ENCODE measurements around the gene HK1.
"Not testable (repeated sequence)": the region's sequence is repeated elsewhere in the genome, so short reads cannot be mapped to it uniquely, and the experiment has no call there.

Gene HK1

DNA sequence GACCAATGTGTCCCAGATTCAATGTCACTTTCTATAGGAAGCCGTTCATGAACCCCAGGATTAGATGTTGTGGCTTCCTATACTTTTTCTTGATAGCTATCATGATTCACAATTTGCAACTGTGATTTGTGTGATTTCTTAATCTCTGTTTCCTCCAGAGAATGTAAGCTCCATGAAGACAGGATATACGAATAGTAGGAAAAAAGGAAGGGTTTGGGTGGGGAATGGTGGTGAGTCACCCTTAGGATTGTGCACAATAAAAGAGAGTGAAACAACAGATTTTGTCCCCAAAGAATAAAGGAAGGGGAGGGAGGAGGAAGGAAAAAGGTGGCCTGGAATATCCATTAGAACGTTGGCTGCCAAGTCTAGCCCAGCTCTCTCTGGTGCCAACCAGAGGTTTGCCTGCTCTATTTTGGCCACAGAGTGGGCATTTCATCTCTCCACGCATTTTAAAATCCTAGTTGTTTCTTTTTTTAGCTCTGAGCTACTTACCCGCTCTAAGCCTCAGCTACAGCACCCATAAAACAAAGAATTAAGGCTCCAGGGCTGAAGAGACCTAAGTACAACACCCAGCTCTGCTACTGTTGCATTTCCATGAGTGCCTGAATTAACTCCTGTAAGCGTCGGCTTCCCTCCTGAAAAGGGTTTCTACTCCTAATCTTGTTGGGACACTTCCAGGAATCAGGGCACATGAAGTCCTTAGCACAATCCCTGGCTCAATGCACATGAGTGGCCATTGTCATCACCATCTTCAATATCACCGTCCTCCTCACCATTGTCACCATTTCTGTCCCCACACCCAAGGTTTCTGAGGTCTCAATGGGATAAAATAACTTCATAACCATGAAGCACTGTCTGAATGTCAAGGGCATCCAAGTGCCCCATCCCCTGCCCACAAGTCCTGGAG is 3.5 kb downstream of the HK1 start:
- no peaks in the 10 kb centered on the region for H3K4me1 ChIP-seq (ENCODE audit: control insufficient read depth, insufficient read depth, low read length)
- no peak overlapping the region for H3K4me2 ChIP-seq (ENCODE audit: low read length)
- H3K9ac ChIP-seq (ENCODE audit: low read depth, low read length), result no peak overlapping the region
- no peaks in the 10 kb centered on the region for H3K9me3 ChIP-seq (replicated peaks; ENCODE audit: low read length)
- peaks cover 15% of the 10 kb centered on the region for H3K27me3 ChIP-seq (ENCODE audit: control insufficient read depth, insufficient read depth, low read length)
- H3K36me3 ChIP-seq (ENCODE audit: insufficient read depth, low read length), result no peaks in the 10 kb centered on the region
- no peak overlapping the region for H3K4me3 ChIP-seq (ENCODE audit: low read length)

DNA sequence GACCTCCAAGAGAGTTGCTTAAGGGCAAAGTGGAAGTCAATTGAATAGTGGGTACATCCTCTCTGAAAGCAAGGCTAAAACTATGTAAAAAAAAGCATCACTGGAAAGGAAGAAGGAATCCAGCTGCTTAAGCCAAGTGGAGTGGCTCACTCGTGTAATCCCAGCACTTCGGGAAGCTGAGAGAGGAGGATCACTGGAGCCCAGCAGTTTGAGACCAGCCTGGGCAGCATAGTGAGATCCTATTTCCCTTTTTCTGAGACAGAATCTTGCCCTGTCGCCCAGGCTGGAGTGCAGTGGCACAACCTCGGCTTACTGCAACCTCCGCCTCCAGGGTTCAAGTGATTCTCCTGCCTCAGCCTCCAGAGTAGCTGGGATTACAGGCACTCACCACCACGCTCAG is 6.1 kb downstream of the HK1 start:
- not testable (repeated sequence) for H3K9ac ChIP-seq (ENCODE audit: low read depth, low read length); H3K4me2 ChIP-seq (ENCODE audit: low read length); H3K36me3 ChIP-seq (ENCODE audit: insufficient read depth, low read length); H3K4me1 ChIP-seq (ENCODE audit: control insufficient read depth, insufficient read depth, low read length); H3K9me3 ChIP-seq (replicated peaks; ENCODE audit: low read length); H3K4me3 ChIP-seq (ENCODE audit: low read length)
- peaks cover 29% of the 10 kb centered on the region for H3K27me3 ChIP-seq (ENCODE audit: control insufficient read depth, insufficient read depth, low read length)

- H3K9ac ChIP-seq (ENCODE audit: low read depth, low read length), result no peak overlapping the region
- H3K27me3 ChIP-seq (ENCODE audit: control insufficient read depth, insufficient read depth, low read length), result peaks cover 29% of the 10 kb centered on the region
- H3K9me3 ChIP-seq (replicated peaks; ENCODE audit: low read length), result no peaks in the 10 kb centered on the region
These were observed 7.4 kb downstream of the HK1 start for GRCh38 chr10:69285699-69286098.

DNA sequence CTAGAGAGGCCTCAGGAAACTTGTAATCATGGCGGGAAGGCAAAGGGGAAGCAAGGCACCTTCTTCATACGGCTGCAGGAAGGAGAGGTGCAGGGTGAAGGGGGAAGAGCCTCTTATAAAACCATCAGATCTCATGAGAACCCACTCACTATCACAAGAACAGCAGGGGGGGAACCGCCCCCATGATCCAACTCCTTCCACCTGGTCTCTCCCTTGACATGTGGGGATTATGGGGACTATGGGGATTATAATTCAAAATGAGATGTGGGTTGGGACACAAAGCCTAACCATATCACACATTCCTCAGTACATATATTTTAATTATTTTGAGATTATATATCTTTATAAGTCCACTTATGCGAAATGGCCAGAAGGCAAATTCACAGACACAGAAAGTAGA is 8.9 kb downstream of the HK1 start:
- Histone ChIP-seq H3K27me3 (ENCODE audit: control insufficient read depth, insufficient read depth, low read length) (peaks cover 28% of the 10 kb centered on the region), H3K36me3 (ENCODE audit: insufficient read depth, low read length) (no peaks in the 10 kb centered on the region), H3K9ac (ENCODE audit: low read depth, low read length) (no peak overlapping the region), H3K9me3 (replicated peaks; ENCODE audit: low read length) (no peaks in the 10 kb centered on the region), H3K4me2 (ENCODE audit: low read length) (no peak overlapping the region), H3K4me3 (ENCODE audit: low read length) (no peak overlapping the region), H3K4me1 (ENCODE audit: control insufficient read depth, insufficient read depth, low read length) (no peaks in the 10 kb centered on the region)

More at GRCh38 chr10:69285699-69286098, 7.4 kb downstream of the HK1 start:
- H3K4me2 ChIP-seq (ENCODE audit: low read length), result no peak overlapping the region
- no peaks in the 10 kb centered on the region for H3K36me3 ChIP-seq (ENCODE audit: insufficient read depth, low read length)
- no peak overlapping the region for H3K4me3 ChIP-seq (ENCODE audit: low read length)
- no peaks in the 10 kb centered on the region for H3K4me1 ChIP-seq (ENCODE audit: control insufficient read depth, insufficient read depth, low read length)

GRCh38 chr10:69290993-69291392 is 12.7 kb downstream of the HK1 start:
- Histone ChIP-seq H3K9ac (ENCODE audit: low read depth, low read length) (no peak overlapping the region), H3K4me3 (ENCODE audit: low read length) (no peak overlapping the region), H3K36me3 (ENCODE audit: insufficient read depth, low read length) (no peaks in the 10 kb centered on the region), H3K27me3 (ENCODE audit: control insufficient read depth, insufficient read depth, low read length) (peaks cover 46% of the 10 kb centered on the region), H3K9me3 (replicated peaks; ENCODE audit: low read length) (no peaks in the 10 kb centered on the region), H3K4me1 (ENCODE audit: control insufficient read depth, insufficient read depth, low read length) (no peaks in the 10 kb centered on the region), H3K4me2 (ENCODE audit: low read length) (no peak overlapping the region)

DNA sequence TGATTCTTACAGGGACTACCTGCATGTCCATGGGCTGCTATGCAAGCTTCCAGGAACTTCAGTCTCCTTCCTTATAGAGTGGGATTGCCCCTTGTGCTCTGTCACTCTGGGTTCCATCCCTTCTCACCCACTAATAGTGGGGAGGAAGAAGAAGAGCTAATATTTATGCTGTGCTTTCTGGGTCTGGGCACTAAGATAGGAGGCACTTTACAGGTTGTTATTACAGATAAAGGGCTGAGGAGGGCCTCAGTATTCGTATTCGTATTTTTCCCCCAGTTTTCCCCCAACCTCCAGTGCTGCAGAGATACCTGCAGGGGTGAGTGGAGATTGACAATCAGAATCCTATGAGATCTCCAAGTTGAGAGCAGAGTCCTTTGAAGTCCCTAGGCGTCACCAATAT is 14.2 kb downstream of the HK1 start:
- peaks cover 50% of the 10 kb centered on the region for H3K27me3 ChIP-seq (ENCODE audit: control insufficient read depth, insufficient read depth, low read length)
- no peaks in the 10 kb centered on the region for H3K36me3 ChIP-seq (ENCODE audit: insufficient read depth, low read length)
- no peak overlapping the region for H3K4me3 ChIP-seq (ENCODE audit: low read length)
- H3K9ac ChIP-seq (ENCODE audit: low read depth, low read length), result no peak overlapping the region
- H3K4me2 ChIP-seq (ENCODE audit: low read length), result no peak overlapping the region
- H3K4me1 ChIP-seq (ENCODE audit: control insufficient read depth, insufficient read depth, low read length), result no peaks in the 10 kb centered on the region
- H3K9me3 ChIP-seq (replicated peaks; ENCODE audit: low read length), result no peaks in the 10 kb centered on the region

DNA sequence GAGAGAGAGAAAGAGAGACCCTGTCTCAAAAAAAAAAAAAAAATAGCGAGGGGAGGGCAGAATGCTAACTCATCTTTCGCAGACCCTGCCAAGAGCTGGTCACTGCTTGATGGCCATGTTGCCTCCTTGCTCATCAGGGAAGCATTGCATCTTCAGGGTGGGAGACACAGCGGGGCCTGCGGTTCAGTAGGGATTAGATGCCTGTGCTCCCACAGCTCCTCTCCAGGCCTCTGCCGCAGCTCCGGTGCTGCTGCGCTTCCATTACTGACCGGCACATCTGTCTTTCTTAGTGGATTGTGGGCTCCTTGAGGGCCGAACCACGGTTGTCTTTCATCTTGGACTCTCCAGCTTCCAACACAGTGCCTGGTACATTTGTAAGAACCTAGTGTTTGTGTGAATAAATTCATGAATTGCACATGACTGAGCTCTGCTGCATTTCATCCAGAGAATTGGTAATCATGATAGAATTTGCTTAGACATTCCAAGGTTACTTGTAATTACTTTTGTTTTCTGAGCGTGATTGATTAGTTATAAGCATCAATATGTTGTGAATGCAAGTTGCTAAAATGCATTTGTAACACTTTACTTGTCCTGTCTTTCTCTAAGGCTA is 16.8 kb downstream of the HK1 start:
- Histone ChIP-seq H3K4me2 (ENCODE audit: low read length) (no peak overlapping the region), H3K4me1 (ENCODE audit: control insufficient read depth, insufficient read depth, low read length) (no peaks in the 10 kb centered on the region), H3K9me3 (replicated peaks; ENCODE audit: low read length) (no peaks in the 10 kb centered on the region), H3K9ac (ENCODE audit: low read depth, low read length) (no peak overlapping the region), H3K27me3 (ENCODE audit: control insufficient read depth, insufficient read depth, low read length) (peaks cover 42% of the 10 kb centered on the region), H3K4me3 (ENCODE audit: low read length) (no peak overlapping the region), H3K36me3 (ENCODE audit: insufficient read depth, low read length) (no peaks in the 10 kb centered on the region)

DNA sequence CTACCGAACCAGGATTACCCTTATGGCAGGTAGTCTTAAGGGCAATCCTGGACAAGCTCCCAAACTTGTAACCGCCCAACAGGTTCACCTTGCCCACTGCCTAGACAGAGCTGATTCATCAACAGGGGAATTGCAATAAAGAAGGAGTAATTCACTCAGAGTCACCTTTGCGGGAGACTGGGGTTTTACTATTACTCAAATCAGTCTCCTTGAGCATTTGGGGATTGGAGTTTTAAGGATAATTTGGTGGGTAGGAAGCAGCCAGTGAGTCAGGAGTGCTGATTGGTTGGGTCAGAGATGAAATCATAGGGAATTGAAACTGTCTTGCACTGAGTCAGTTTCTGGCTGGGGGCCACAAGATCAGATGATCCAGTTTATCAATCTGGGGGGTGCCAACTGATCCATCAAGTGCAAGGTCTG is 25.3 kb downstream of the HK1 start:
- Histone ChIP-seq H3K9ac (ENCODE audit: low read depth, low read length) (no peak overlapping the region), H3K4me2 (ENCODE audit: low read length) (no peak overlapping the region), H3K36me3 (ENCODE audit: insufficient read depth, low read length) (no peaks in the 10 kb centered on the region), H3K4me1 (ENCODE audit: control insufficient read depth, insufficient read depth, low read length) (no peaks in the 10 kb centered on the region), H3K9me3 (replicated peaks; ENCODE audit: low read length) (no peaks in the 10 kb centered on the region), H3K4me3 (ENCODE audit: low read length) (no peak overlapping the region), H3K27me3 (ENCODE audit: control insufficient read depth, insufficient read depth, low read length) (peaks cover 11% of the 10 kb centered on the region)

GRCh38 chr10:69306421-69306820 is 28.1 kb downstream of the HK1 start:
- Histone ChIP-seq H3K4me3 (ENCODE audit: low read length) (no peak overlapping the region), H3K4me2 (ENCODE audit: low read length) (no peak overlapping the region), H3K4me1 (ENCODE audit: control insufficient read depth, insufficient read depth, low read length) (no peaks in the 10 kb centered on the region), H3K27me3 (ENCODE audit: control insufficient read depth, insufficient read depth, low read length) (peaks cover 11% of the 10 kb centered on the region), H3K36me3 (ENCODE audit: insufficient read depth, low read length) (no peaks in the 10 kb centered on the region), H3K9me3 (replicated peaks; ENCODE audit: low read length) (no peaks in the 10 kb centered on the region), H3K9ac (ENCODE audit: low read depth, low read length) (no peak overlapping the region)

GRCh38 chr10:69307434-69307833 is 29.1 kb downstream of the HK1 start:
- peaks cover 11% of the 10 kb centered on the region for H3K27me3 ChIP-seq (ENCODE audit: control insufficient read depth, insufficient read depth, low read length)
- H3K9ac ChIP-seq (ENCODE audit: low read depth, low read length), result no peak overlapping the region
- H3K4me3 ChIP-seq (ENCODE audit: low read length), result no peak overlapping the region
- H3K4me2 ChIP-seq (ENCODE audit: low read length), result no peak overlapping the region
- H3K4me1 ChIP-seq (ENCODE audit: control insufficient read depth, insufficient read depth, low read length), result no peaks in the 10 kb centered on the region
- no peaks in the 10 kb centered on the region for H3K36me3 ChIP-seq (ENCODE audit: insufficient read depth, low read length)
- H3K9me3 ChIP-seq (replicated peaks; ENCODE audit: low read length), result no peaks in the 10 kb centered on the region

DNA sequence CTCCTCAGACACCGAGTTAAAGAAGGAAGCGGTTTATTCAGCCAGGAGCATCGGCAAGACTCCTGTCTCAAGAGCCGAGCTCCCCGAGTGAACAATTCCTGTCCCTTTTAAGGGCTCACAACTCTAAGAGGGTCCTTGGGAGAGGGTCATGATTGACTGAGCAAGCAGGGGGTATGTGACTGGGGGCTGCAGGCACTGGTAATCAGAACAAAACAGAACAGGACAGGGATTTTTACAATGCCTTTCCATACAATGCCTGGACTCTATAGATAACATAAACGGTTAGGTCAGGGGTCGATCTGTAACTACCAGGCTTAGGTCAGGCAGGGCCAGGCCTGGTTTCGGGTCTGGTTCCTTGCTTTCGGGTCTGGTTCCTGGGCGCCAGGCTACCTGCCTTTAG is 30.0 kb downstream of the HK1 start:
- not testable (repeated sequence) for H3K4me2 ChIP-seq (ENCODE audit: low read length); H3K9ac ChIP-seq (ENCODE audit: low read depth, low read length)
- H3K27me3 ChIP-seq (ENCODE audit: control insufficient read depth, insufficient read depth, low read length), result peaks cover 11% of the 10 kb centered on the region

GRCh38 chr10:69311309-69311708 is 33.0 kb downstream of the HK1 start:
- H3K4me2 ChIP-seq (ENCODE audit: low read length), result no peak overlapping the region
- peaks cover 2% of the 10 kb centered on the region for H3K4me1 ChIP-seq (ENCODE audit: control insufficient read depth, insufficient read depth, low read length)
- H3K9me3 ChIP-seq (replicated peaks; ENCODE audit: low read length), result no peaks in the 10 kb centered on the region
- H3K27me3 ChIP-seq (ENCODE audit: control insufficient read depth, insufficient read depth, low read length), result peaks cover 4% of the 10 kb centered on the region
- H3K4me3 ChIP-seq (ENCODE audit: low read length), result no peak overlapping the region
- no peaks in the 10 kb centered on the region for H3K36me3 ChIP-seq (ENCODE audit: insufficient read depth, low read length)
- no peak overlapping the region for H3K9ac ChIP-seq (ENCODE audit: low read depth, low read length)

More for the DNA sequence above, 30.0 kb downstream of the HK1 start:
- H3K36me3 ChIP-seq (ENCODE audit: insufficient read depth, low read length); H3K4me3 ChIP-seq (ENCODE audit: low read length); H3K9me3 ChIP-seq (replicated peaks; ENCODE audit: low read length); H3K4me1 ChIP-seq (ENCODE audit: control insufficient read depth, insufficient read depth, low read length): not testable (repeated sequence)
